Endometrial microvascular endothelial cells (primary cell): ENCODE results near the gene CALM1. TPM values are rescaled to one million over a fixed set of nuclear protein-coding genes. Genes with fewer than 3 reads are reported as not detected.

Source experiments
- in situ Hi-C: cut with HindIII; loops from 2 replicates; pipeline ENCODE4 v1.10.0; 2017; ENCODE audit warnings: low sequenced_read_pairs, low pct_unique_long_range_greater_than_20kb; ENCODE audit errors: inconsistent ontology term
- total RNA-seq: library from RNA; depleted of rRNA; stranded (reverse); fragments of >200 nt; gene quantifications from one replicate; pipeline ENCODE4 v1.2.3, GENCODE V29; 2015; ENCODE audit errors: inconsistent ontology term

The CALM1 gene
- total RNA-seq, result 452 TPM

DNA sequence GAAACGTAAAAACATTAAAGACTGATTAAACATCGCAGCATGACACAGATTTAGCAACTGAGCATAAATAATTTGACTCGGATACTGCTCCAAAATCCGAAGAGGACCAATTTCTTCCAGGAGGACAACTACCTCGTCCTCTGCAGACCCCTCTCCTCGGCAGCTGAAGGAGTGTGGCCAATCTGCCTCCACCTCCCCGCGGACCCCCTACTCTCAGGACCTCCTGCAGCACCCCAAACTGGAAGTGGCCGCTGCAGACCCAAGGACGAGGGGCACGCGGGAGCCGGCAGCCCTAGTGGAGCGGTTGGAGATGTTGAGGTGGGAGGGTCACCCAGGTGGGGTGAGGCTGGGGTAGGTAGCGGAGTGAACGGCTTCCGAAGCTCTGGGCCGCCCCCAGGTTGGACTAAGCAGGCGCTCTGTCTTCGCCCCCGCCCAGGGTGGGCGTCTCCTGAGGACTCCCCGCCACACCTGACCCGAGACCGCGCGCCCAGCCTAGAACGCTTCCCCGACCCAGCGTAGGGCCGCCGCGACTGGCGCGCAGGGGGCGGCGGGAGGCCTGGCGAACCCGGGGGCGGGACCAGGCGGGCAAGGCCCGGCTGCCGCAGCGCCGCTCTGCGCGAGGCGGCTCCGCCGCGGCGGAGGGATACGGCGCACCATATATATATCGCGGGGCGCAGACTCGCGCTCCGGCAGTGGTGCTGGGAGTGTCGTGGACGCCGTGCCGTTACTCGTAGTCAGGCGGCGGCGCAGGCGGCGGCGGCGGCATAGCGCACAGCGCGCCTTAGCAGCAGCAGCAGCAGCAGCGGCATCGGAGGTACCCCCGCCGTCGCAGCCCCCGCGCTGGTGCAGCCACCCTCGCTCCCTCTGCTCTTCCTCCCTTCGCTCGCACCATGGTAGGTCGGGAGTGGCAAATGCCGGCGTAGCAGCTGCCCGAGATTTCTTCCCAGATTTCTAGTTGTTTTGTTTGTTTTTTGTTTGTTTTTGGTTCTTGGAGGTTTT is at the start of gene CALM1:
Gene CALM1 (plus strand): TSS at position 689 of the 999 bp plus-strand sequence. CDS start 202 bp downstream, at position 891.
- in situ Hi-C loops, result no loop called here

DNA sequence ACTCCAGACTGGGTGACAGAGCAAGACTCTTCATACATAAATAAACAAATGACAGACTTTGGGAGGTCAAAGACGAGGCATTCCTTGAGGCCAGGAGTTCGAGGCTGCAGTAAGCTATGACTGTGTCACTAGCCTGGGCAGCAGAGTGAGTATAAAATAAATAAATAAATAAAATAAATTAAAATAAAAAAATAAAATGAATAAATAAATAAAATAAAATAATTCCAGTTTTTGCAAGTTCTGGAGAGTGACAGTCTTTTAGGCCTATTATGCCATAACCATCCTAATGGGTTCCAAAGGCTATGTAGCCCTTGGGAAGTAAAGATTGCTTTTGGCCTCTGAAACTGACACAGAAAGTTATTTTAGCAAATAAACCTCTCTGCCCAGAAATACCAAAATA is 48.6 kb upstream of the CALM1 start:
- in situ Hi-C loops, result no loop called here

GRCh38 chr14:90349739-90350138 is 47.1 kb upstream of the CALM1 start:
- in situ Hi-C loops, result no loop called here

GRCh38 chr14:90354551-90355298 is 42.1 kb upstream of the CALM1 start:
- in situ Hi-C loops, result no loop called here

DNA sequence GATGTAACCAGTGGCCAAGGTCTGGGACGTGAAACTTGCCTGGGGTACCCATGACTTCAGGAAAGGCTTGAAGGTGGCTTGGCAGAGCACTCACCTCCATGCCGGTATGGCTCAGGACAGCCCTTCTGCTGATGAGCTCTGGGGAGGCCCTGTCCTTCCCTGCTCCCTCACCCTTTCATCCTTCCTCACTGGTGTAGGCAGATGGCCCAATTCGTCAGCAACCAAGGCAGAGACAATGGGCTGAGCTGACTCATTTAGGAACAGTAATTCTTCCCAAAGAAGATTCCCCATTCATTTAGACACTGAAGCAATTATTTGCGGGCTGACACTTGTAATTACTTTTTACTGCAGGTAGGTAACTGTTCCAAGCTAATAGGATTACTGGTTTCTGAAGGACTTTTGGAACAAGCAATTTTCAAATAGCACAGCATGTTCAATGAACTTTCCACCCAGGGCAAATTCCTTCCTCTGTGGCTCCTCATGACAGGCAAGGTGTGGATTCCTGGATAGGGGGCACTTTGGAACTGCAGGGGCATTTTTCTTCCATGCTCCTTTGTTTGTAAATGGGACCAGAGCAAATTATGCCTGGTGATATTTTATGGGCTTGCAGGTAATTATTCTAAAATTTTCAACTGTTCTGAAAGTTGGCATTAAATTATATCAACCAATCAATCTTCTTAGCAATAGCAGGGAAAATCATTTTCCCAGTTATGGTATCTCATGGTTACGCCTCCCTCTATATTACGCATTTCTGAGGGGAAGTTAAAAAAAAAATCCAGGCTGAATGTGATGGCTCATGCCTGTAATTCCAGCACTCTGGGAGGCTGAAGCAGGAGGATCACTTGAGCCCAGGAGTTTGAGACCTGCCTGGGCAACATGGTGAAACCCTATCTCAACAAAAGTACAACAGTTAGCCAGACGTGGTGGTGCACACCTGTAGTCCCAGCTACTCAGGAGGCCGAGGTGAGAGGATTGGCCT is 41.0 kb upstream of the CALM1 start:
- in situ Hi-C loops, result no loop called here

DNA sequence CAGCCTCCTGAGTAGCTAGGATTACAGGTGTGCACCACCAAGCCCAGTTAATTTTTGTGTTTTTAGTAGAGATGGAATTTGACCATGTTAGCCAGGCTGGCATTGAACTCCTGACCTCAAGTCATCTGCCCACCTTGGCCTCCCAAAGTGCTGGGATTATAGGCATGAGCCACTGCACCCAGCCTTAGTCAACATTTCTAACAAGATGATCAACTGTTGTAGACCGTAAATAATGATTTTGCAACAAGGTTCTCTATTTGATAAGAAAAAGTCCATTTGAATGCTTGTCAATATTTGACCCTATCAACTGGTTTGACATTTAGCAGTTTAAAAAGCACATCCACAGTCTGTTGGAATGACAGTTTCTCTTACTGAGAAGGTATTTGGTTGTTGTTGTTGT is 39.9 kb upstream of the CALM1 start:
- in situ Hi-C loops, result no loop called here

- in situ Hi-C loops, result no loop called here
Observed at GRCh38 chr14:90358359-90358758, 38.5 kb upstream of the CALM1 start.

DNA sequence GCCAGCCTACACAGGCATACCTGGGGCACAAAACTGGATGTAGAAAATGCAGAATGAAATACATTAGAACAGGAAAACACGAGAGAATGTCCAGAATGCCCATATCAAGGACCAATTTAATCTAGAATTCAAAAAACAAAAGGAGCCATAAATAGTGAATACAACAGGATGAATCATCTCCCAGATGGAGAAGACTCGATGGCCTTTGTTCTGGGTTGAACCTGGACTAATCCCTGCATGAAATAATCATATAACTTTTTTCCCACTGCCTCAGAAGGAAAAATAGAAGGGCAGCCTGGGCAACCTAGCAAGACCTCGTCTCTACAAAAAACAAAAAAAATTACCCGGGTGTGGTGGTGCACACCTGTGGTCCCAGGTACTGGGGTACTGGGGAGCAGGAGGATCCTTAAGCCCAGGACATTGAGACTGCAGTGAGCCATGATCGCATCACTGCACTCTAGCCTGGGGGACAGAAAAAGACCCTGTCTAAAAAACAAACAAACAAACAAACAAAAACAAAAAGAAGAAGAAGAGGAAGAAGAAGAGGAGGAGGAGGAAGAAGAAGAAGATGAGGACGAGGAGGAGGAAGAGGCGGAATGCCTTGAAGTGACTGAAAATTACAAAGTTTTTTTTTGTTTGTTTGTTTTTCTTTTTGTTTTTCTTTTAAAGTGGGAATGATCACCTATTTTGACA is 34.8 kb upstream of the CALM1 start:
- in situ Hi-C loops, result no loop called here

DNA sequence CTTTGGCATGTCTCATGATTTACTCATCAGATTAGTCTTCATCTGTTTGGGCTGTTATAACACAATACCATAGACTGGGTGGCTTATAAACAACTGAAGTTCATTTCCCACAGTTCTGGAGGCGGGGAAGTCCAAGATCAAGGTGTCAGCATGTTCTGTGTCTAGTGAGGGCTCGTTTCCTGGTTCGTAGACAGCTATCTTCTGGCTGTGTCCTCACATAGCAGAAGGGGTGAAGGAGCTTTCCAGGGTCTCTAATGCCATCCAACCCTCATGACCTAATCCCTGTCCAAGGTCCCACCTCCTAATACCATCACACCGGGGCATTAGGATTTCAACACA is 34.3 kb upstream of the CALM1 start:
- in situ Hi-C loops, result no loop called here

DNA sequence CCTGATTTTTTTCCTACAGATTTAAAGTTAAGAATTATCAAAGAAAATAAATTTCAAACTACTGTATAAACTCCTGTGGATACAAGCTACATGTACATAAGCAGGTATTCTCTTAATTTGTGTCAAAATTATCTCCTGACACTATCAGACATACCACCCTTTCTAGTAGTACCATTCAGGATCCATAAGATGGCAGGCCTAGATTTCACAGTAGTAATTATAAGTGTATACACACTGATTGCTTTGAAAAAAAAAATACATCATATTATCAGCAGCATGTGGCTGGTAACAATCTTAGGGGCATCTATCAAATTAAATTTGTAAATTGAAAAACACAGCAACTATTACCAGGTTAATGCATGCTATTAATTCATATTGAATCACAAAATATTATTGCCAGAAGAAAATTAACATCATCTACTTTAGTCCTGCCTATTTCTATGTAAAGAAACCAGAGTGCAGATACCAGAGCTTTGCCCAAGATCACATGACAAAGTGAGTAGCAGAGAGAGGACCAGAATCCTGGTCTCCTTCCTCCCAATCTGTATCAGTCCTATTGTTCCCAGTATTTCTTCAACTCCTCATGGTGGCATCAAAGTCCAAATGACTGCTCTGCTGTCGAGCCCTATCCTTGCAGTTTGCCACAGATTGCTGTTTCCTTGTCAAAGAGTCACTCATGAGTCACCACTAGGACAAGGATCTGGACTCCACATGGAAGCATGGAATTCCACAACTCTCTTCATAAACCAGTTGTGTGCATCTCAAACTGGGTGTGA is 27.7 kb upstream of the CALM1 start:
- in situ Hi-C loops, result no loop called here

GRCh38 chr14:90373887-90374286 is 22.9 kb upstream of the CALM1 start:
- in situ Hi-C loops, result no loop called here

DNA sequence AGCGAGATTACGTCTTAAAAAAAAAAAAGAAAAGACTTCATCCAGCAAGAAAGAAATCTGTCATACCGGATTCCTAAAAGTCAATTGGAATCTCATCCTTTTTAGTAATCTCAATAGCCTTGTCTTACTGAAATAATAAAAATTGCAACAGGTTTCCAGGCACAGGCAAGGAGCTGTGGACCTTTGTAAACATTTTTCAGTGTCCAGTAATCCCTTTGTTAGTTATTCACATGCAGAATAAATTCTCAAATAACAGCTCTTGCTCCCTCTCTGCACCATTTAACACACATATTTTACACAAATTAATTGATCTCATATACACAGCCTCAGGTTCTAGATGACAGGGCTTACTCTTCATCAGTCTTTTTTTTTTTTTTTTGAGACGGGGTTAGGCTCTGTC is 22.0 kb upstream of the CALM1 start:
- in situ Hi-C loops, result no loop called here

DNA sequence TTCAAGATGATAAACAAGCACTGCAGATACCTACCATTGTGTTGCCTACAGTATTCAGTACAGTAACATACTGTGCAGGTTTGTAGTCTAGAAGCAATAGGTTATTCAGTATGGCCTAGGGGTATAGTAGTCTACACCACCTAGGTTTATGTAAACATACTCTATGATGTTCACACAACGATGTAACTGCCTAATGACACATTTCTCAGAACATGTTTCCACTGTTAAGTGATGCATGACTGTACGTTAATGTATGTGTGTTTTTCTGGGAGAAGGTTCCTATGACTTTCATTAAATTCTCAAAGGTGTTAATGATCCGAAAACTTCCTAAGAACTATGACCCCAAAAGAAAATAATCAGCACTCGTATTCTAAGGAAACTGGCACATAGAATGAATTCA is 20.9 kb upstream of the CALM1 start:
- in situ Hi-C loops, result no loop called here

DNA sequence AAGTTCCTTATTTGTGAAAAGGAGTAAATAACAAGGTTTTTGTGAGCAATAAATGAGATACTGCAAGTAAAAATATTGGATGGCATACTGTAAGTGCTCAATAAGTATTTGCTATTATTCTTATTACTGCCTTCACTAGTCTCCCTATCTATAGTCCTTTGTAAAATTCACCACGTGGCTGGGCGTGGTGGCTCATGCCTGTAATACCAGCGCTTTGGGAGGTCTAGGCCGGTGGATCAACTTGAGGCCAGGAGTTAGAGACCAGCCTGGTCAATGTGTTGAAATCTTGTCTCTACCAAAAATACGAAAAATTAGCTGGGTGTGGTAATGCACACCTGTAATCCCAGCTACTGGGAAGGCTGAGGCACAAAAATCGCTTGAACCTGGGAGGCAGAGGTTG is 18.6 kb upstream of the CALM1 start:
- in situ Hi-C loops, result no loop called here

DNA sequence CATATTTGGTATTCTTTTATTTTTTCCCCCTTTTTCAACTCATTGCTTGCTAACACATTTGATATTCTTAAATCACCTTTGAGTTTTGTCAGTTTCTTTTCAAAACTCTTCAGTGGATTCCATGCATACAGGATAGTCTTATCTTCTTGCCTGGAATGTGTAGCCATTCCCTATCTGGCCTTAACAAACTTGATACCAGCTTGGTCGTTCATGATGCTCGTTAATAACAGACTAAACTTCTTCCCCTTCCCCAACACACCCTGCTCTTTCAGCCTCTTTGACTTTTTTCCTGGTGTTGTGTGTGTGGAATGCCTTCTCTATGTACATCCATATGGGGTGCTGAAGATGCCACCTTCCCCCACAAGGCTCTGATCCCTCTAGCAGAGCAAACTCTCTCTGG is 17.7 kb upstream of the CALM1 start:
- in situ Hi-C loops, result no loop called here

GRCh38 chr14:90381011-90381786 is 15.6 kb upstream of the CALM1 start:
- in situ Hi-C loops, result no loop called here

DNA sequence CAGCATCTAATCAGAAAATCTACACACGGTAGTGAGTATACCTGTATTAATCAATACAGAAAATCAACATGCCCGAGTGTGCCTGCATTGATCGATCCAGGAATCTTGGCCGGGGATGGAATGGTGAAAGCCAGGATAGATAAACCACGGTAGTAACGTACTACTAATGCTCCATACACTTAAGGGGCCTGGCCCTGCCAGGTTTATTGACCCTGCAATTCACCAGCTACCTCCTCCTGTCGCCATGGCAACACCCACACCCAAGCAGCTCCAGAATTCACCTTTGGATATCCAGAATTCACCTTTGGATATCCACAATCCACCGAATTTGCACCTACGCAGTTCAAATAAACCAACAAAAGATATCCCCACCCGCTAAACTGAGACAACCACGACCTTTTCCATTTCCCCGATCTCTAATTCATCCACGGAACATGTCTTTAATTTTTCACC is 14.8 kb upstream of the CALM1 start:
- in situ Hi-C loops, result no loop called here
